HTR-8/SVneo (cell line): Measurements from ENCODE around the gene IL21R.

Experiments used
- DNase-seq: peaks from one replicate; pipeline ENCODE4 v3.0.0; 2011; ENCODE audit warnings: low spot score, mixed read lengths; ENCODE audit not compliant: insufficient read length
- FAIRE-seq: peaks from 2 replicates; lab custom pipeline; 2011; peaks lifted over from hg19 to GRCh38; lab: Jason Lieb, UNC

The IL21R gene

GRCh38 chr16:27474921-27475320, 72.9 kb downstream of the IL21R start:
- DNase-seq: no peak
- no peak for FAIRE-seq

GRCh38 chr16:27475561-27475960, 73.6 kb downstream of the IL21R start:
- FAIRE-seq (no peak), DNase-seq (peak; percentile 65)

- DNase-seq (no peak), FAIRE-seq (no peak)
Observed at GRCh38 chr16:27476240-27476639, 74.3 kb downstream of the IL21R start.

- FAIRE-seq (no peak), DNase-seq (no peak)
Observed at GRCh38 chr16:27480761-27481160, 78.8 kb downstream of the IL21R start.

- no peak for DNase-seq
- FAIRE-seq: no peak
Observed at GRCh38 chr16:27481282-27481934, 79.4 kb downstream of the IL21R start.

GRCh38 chr16:27482397-27483087, 80.6 kb downstream of the IL21R start:
- FAIRE-seq (no peak), DNase-seq (no peak)

GRCh38 chr16:27483088-27483437, 81.1 kb downstream of the IL21R start:
- FAIRE-seq (no peak), DNase-seq (no peak)

GRCh38 chr16:27483624-27484023, 81.7 kb downstream of the IL21R start:
- DNase-seq (no peak), FAIRE-seq (no peak)

GRCh38 chr16:27485126-27485525, 83.2 kb downstream of the IL21R start:
- FAIRE-seq (no peak), DNase-seq (no peak)

- DNase-seq (no peak), FAIRE-seq (no peak)
Observed at GRCh38 chr16:27485811-27486210, 83.8 kb downstream of the IL21R start.

GRCh38 chr16:27486344-27486743, 84.4 kb downstream of the IL21R start:
- no peak for FAIRE-seq
- DNase-seq: no peak

- no peak for DNase-seq
- no peak for FAIRE-seq
Observed at GRCh38 chr16:27486760-27487159, 84.8 kb downstream of the IL21R start.

- DNase-seq: no peak
- FAIRE-seq: no peak
Observed at GRCh38 chr16:27489421-27489820, 87.4 kb downstream of the IL21R start.

GRCh38 chr16:27489906-27490305, 87.9 kb downstream of the IL21R start:
- no peak for DNase-seq
- FAIRE-seq: no peak

- no peak for DNase-seq
- no peak for FAIRE-seq
Observed at GRCh38 chr16:27491894-27492587, 90.1 kb downstream of the IL21R start.

GRCh38 chr16:27492588-27492979, 90.6 kb downstream of the IL21R start:
- DNase-seq (no peak), FAIRE-seq (no peak)

- DNase-seq: no peak
- FAIRE-seq: no peak
Observed at GRCh38 chr16:27495191-27495590, 93.2 kb downstream of the IL21R start.

GRCh38 chr16:27498031-27498825, 96.3 kb downstream of the IL21R start:
- DNase-seq: no peak
- no peak for FAIRE-seq

GRCh38 chr16:27498916-27499658, 97.1 kb downstream of the IL21R start:
- FAIRE-seq: no peak
- no peak for DNase-seq

GRCh38 chr16:27499659-27500055, 97.7 kb downstream of the IL21R start:
- FAIRE-seq (no peak), DNase-seq (no peak)
